Effector memory CD4-positive, alpha-beta T cell (primary cell): ENCODE data around the gene IL7R.

ENCODE experiments used
- DNase-seq, 3 donors: peaks; one replicate each; pipeline ENCODE4 v3.0.0-alpha.2; 2020
- H3K27ac ChIP-seq: 2 replicates; pipeline ENCODE4 v1.7.0; 2013; ENCODE audit warnings: mild to moderate bottlenecking, low read length, moderate library complexity; ENCODE audit not compliant: insufficient read depth, poor library complexity, severe bottlenecking
- H3K27me3 ChIP-seq: replicated peaks from 2 replicates; pipeline ENCODE4 v1.7.0; 2013; ENCODE audit warnings: mild to moderate bottlenecking, low read length; ENCODE audit not compliant: insufficient read depth, control insufficient read depth, poor library complexity, severe bottlenecking
- H3K36me3 ChIP-seq: 2 replicates; pipeline ENCODE4 v1.7.0; 2013; ENCODE audit warnings: mild to moderate bottlenecking, low read length, moderate library complexity; ENCODE audit not compliant: control insufficient read depth, insufficient read depth
- H3K4me1 ChIP-seq: 2 replicates; pipeline ENCODE4 v1.7.0; 2013; ENCODE audit warnings: low read length, mild to moderate bottlenecking; ENCODE audit not compliant: control insufficient read depth, insufficient read depth, poor library complexity, severe bottlenecking
- H3K4me3 ChIP-seq: 2 replicates; pipeline ENCODE4 v1.7.0; 2013; ENCODE audit warnings: low read length, low read depth, mild to moderate bottlenecking; ENCODE audit not compliant: insufficient read depth, poor library complexity, severe bottlenecking
- H3K9me3 ChIP-seq: 2 replicates; pipeline ENCODE4 v1.7.0; 2013; ENCODE audit warnings: mild to moderate bottlenecking, low read length, moderate library complexity; ENCODE audit not compliant: control insufficient read depth
- total RNA-seq, 3 donors: gene quantifications; one replicate each; lab custom pipeline; 2026; lab: John Stamatoyannopoulos, UW

The IL7R gene
- total RNA-seq: 1,550 to 1,944 (median 1,882) reads per million in 3 donors

- peaks cover 25% of the 10 kb centered on the region for H3K36me3 ChIP-seq
- no peaks in the 10 kb centered on the region for H3K27me3 ChIP-seq
- no peak for DNase-seq
- H3K27ac ChIP-seq: peak within 1 kb of the TSS; percentile 99
- no peaks in the 10 kb centered on the region for H3K9me3 ChIP-seq
- peaks cover 30% of the 10 kb centered on the region for H3K4me1 ChIP-seq
- peak within 1 kb of the TSS; percentile 64 for H3K4me3 ChIP-seq
Observed at GRCh38 chr5:35856765-35857351, at the start of gene IL7R. Gene IL7R (plus strand): TSS chr5:35856891. CDS start chr5:35856978, 87 bp downstream.

GRCh38 chr5:35810601-35811000, 46.1 kb upstream of the IL7R start:
- H3K27ac ChIP-seq: peak overlapping the region; percentile 95
- no peak for DNase-seq

GRCh38 chr5:35811108-35811741, 45.5 kb upstream of the IL7R start:
- H3K36me3 ChIP-seq: no peaks in the 10 kb centered on the region
- H3K27ac ChIP-seq: peak overlapping the region; percentile 95
- H3K4me3 ChIP-seq: no peak overlapping the region
- no peaks in the 10 kb centered on the region for H3K27me3 ChIP-seq
- peaks cover 60% of the 10 kb centered on the region for H3K4me1 ChIP-seq
- no peaks in the 10 kb centered on the region for H3K9me3 ChIP-seq
- DNase-seq: peak in 2 of 3 donors; percentile 26 to 29

More at GRCh38 chr5:35810601-35811000, 46.1 kb upstream of the IL7R start:
- H3K27me3 ChIP-seq: no peaks in the 10 kb centered on the region
- no peaks in the 10 kb centered on the region for H3K9me3 ChIP-seq
- peaks cover 54% of the 10 kb centered on the region for H3K4me1 ChIP-seq
- no peaks in the 10 kb centered on the region for H3K36me3 ChIP-seq
- peak overlapping the region; percentile 8 for H3K4me3 ChIP-seq

GRCh38 chr5:35813521-35813920, 43.2 kb upstream of the IL7R start:
- Histone ChIP-seq H3K27me3 (no peaks in the 10 kb centered on the region), H3K36me3 (no peaks in the 10 kb centered on the region), H3K9me3 (no peaks in the 10 kb centered on the region), H3K4me3 (no peak overlapping the region), H3K27ac (no peak overlapping the region), H3K4me1 (peaks cover 63% of the 10 kb centered on the region)
- DNase-seq: no peak

DNA sequence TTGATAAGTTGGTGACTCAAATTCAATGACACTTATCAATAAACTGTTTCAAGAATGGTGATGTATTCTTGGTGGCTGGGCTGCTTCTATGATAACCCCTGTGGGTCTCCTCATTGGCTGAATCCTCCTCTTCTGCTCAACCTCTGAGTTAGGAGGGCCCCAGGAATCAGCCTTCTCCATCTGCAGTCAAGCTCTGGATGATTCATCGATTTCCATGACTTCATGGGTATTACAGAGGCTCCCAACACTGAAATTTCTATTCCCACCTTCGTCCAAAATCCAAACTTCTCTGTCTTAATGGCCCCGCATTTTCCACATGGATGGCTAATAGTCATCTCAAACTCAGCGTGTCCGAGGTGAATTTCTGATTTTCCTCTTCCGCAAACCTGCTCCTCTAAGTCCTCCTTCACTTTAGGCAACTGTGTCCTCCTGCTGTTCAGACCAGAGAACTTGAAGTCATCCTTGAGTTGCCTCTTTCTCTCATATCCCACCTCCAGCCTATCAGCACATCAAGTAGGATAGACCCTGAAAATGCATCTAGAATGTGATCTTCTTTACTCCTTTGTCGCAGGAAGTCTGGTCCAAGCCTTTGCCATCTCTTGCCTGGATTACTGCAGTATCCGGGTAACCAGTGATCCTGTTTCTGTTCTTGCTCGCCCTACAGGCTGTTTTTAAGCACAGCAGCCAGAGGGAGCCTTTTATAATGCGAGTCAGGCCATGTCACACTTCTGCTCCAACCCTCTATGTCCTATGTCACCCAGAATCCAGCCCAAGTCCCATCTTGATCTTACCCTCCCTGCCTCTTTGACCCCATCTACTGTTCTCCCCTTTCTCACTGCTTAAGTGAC, 41.4 kb upstream of the IL7R start:
- H3K4me1 ChIP-seq: peaks cover 66% of the 10 kb centered on the region

DNA sequence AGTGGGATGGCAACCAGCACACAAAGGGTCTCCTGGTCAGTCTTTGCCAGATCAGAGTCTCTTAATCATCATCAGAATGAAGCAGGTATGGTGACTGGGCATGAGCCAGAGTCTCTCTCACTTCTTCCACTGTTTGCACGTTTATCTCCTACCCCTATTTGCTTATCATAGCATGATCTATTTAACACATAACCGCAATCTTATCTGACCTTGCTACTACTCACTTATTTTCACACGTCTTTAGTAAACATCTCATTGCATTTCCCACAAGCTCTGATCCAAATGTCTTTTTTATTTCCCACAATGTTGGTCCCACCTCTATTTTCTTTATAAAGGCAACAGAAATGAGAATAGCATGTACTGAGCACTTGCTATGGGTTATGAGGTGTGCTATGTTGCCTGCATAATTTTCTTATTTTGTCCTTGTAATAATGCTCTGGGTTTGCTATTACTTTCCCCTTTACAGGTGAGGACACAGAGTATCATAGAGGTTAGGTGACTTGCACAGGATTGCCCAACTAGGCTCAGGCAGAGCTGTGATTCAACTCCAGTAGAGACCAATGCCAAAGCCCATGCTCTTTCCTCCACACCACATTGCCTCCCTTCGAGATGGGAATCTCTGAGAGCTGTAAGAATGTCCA, 39.7 kb upstream of the IL7R start:
- Histone ChIP-seq H3K36me3 (no peaks in the 10 kb centered on the region), H3K4me1 (peaks cover 74% of the 10 kb centered on the region), H3K27ac (peak overlapping the region; percentile 57), H3K27me3 (no peaks in the 10 kb centered on the region), H3K4me3 (no peak overlapping the region), H3K9me3 (no peaks in the 10 kb centered on the region)
- DNase-seq: no peak

More for the DNA sequence above, 41.4 kb upstream of the IL7R start:
- Histone ChIP-seq H3K27me3 (no peaks in the 10 kb centered on the region), H3K4me3 (peak overlapping the region; percentile 5), H3K9me3 (no peaks in the 10 kb centered on the region), H3K27ac (peak overlapping the region; percentile 57), H3K36me3 (no peaks in the 10 kb centered on the region)
- DNase-seq: no peak

- Histone ChIP-seq H3K36me3 (no peaks in the 10 kb centered on the region), H3K4me1 (peaks cover 84% of the 10 kb centered on the region), H3K9me3 (no peaks in the 10 kb centered on the region), H3K27ac (peak overlapping the region; percentile 50), H3K27me3 (no peaks in the 10 kb centered on the region), H3K4me3 (no peak overlapping the region)
- no peak for DNase-seq
Observed at GRCh38 chr5:35819026-35819425, 37.7 kb upstream of the IL7R start.

DNA sequence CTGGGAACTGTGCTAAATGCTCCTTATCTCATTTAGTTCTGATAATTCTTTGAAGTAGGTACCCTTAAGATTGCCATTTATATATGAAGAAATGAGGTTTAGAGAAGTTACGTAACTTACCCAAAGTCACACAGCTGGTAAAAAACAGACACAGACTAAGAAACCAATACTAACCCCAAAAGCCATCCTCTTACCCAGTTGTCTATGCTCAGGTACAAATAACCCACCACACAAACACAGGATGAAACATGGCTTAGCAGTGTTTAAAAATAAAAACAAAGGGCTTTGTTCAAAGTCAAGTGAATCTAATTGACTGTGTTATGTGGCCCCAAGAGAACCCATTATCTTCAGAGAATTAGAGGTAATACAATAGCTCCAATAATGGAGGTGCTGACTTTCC, 37.0 kb upstream of the IL7R start:
- Histone ChIP-seq H3K27ac (peak overlapping the region; percentile 50), H3K27me3 (no peaks in the 10 kb centered on the region), H3K36me3 (no peaks in the 10 kb centered on the region), H3K4me1 (peaks cover 90% of the 10 kb centered on the region), H3K4me3 (no peak overlapping the region), H3K9me3 (no peaks in the 10 kb centered on the region)
- DNase-seq: no peak

- Histone ChIP-seq H3K4me1 (peaks cover 89% of the 10 kb centered on the region), H3K4me3 (no peak overlapping the region), H3K27me3 (no peaks in the 10 kb centered on the region), H3K9me3 (no peaks in the 10 kb centered on the region), H3K27ac (peak overlapping the region; percentile 50), H3K36me3 (no peaks in the 10 kb centered on the region)
- DNase-seq: no peak
Observed at GRCh38 chr5:35820735-35821134, 36.0 kb upstream of the IL7R start.
